GM18511 (cell line): ENCODE measurements around the gene ANO2.
"Not testable (repeated sequence)": the region's sequence is repeated elsewhere in the genome, so short reads cannot be mapped to it uniquely, and the experiment has no call there.

Source experiments
- ATAC-seq: cut with Tn5 transposase; IDR thresholded peaks from one replicate; pipeline ENCODE4 v1.9.1; 2021; ENCODE audit warnings: mild to moderate bottlenecking, moderate library complexity; ENCODE audit not compliant: unreplicated experiment

Gene ANO2

DNA sequence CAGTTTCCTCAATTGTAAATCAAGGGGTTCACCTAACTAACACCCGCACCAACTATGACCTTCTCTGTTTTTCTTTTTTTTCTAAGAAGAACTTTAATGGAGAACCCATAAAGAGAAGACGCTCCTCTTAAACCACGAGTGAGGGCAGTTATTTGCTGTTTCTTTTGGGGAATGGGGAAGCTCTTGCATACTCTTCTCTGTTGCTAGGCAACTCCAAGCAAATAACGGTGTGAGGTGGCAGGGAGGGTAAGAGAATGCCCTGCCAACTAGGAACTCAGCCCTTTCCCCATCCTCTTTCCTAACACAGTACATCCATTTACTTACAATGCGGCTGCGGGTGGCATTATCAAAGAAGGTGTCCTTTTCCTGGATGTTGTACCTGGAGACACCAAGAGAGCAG lies 114.9 kb downstream of the ANO2 start:
- no peak for ATAC-seq

DNA sequence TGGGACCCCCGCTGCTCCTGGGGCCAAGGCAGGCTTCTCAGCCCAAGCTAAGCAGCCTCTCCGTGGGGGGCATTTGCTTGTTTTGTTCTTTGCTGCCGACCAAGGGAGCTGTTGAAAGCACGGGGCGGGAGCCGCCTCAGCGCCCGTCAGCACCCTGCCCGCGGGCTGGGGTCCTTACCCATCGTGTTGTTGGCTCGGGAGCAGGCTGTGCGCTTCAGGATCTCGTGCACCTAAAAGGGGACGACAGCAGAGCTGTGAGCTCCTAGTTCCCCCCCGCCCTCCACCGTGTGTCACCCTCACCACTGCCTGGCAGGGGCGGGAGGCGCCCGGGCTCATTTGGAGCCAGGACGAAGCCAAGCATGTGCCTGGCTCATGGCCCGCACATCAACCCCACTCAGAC lies 117.5 kb downstream of the ANO2 start:
- ATAC-seq = no peak

DNA sequence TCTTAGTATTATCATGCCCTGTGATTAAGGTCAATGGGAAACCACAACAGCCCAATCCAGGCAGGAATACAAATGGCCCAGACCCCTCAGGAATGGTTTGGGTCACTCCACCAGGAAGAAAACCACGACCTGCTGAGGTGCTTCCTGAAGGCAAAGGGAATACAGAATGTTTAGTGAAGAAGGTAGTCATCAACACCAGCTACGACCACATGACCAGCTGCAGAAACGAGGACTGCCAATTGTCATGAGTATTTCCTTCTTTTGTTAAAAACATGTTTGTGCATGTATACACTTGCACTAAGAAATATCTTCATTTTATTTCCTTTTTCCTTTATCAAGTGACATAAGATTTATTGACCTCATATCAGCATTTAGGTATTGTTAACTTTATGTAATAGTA lies 119.3 kb downstream of the ANO2 start:
- not testable (repeated sequence) for ATAC-seq

DNA sequence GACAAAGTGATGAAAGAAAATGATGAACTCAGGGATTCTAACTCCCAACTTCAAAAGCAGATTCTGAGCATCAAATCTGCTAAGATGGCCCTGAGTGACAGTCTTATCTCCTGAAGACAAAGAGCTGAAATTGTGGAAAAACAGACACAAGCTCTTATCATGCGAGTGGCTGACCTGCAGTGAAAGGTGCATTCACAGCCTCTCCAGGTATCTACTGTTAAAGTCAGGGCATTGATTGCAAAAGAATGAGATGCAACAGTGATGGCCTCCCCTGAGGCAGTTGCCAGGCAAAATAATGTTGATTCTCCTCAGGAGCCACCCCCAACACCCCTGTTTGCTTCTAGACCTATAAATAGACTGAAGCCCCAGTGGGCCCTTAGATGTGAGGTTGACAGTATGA lies 126.2 kb downstream of the ANO2 start:
- ATAC-seq = not testable (repeated sequence)

DNA sequence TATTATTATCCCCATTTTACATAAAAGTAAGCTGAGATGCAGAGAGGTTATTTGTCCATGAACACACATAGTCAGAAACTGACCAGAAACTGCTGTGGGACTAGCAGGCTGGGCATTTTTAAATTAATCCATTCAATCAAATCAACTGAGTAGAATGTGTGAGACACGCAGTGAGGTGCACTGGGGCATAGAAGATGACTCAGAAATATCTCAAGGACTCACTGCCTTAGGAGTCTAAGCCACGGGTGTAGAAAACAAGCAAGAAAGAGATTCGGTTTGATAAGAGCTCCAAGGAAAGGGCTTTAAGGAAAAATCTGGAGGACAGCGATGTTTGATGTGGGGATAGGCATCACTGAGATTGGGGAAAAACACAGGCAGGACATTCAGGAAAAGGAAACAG lies 127.8 kb downstream of the ANO2 start:
- ATAC-seq = no peak

DNA sequence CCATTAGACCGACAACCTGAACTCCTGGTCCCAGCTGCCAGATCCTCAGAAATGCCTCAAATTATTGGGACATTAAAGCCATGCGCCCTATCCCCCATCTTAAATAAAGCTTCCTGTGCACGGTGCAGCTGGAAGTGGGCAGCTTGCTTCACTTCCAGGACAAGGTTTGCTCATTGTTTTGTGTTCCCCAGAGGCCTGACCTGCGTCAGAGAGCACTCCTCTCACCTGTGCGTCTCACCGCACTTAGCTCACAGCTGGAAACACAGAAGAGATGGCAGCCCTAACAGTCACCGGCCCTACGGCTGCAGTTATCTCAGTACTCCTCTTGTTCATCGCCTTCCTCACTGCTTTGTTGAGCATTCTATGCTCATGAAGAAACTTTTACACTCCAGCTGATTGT lies 135.5 kb downstream of the ANO2 start:
- no peak for ATAC-seq

DNA sequence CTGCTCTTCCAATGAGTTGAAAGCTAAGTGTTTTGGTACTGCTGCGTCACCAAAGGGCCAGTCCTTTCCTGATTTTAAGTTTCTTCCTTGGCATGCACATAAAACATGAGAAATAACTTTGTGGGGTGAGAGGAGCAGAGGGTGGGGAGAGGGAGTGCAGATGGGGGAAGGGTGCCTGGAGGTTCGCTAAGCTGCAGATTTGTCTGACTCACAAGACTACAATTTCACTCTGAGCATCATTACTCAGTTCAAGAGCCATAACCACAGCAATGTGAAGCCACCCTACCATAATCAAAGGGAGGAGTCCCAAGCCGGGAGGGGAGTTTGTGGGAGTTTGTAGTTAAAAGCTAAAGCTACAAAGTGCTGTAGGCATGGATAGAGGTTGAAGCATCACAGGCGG lies 136.1 kb downstream of the ANO2 start:
- ATAC-seq = no peak

DNA sequence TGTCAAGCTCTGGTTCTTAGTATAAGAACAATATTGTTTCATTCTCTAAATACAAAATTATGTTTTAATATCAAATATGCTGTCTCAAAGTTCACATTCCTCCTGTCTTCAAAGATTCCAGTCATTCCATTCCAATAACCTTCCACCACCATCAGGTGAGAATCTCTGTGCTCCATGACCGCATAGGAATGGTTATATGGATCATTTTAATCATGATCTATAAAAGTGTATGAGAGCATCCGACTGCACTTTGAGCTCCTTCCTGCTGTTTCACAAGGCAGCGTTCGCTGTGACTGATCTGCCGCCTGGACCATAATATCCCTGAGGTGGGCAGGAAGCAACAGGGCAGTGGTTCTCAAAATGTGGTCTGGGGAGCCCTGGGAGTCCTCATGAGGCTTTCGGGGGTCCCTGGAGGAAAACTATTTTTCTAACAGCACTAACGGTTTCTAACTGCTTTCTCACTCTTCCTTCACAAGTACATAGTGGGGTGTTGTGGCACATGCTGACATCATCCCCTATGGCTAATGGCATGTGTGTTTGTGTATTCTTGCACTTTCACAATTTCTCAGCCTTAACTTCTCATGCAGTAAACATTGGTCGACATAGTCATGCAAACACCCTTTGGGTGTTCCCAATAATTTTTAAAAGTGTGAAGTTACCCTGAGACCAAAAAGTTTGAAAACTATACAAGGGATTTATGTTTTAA lies 137.4 kb downstream of the ANO2 start:
- ATAC-seq = no peak

DNA sequence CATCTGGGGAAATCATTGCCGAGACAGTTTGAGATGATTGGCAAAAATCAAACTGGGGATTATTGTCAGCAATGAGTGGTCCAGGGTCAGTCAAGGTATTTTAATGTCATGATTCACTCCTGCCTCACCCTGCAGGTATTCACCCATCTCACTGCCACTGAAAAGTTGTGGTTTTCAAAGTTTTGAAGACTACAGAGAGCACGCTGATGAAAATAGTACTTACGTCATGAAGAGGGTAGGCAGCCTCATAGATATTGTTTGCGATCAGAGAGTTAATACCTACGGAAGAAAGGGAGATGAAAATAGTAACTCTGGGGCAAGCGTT lies 138.0 kb downstream of the ANO2 start:
- no peak for ATAC-seq

DNA sequence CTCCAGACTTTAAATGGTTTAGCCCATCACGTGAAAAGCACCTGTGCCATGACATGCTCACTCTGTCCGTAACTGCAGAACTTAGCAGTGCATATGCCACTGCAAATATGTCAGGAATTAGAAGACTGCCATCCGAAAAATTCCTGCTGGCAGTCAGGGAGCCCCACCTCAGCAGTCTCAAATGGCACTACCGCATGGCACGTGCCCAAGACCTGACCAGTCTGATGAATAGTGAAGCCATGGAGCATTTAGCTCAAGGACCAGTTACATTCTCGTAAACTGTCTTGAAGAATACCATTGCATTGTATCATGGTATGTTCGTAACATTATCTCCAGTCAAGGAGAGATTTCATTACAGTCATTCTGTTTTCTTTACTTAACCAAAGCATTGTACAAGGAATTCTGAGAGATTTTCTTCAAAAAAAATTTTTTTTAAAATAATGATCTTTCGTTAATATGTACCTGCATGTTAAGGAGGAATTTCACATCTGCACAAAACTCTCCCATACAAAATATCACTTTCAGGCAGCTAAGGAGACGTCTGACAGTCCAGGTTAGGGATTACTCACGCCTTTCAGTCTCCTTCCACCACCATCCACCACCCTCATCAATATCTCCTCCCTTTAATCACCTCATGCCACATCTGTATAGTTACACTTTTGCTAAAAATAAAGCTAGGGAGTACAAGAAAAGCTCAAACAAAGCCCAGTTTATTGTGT lies 138.5 kb downstream of the ANO2 start:
- no peak for ATAC-seq

DNA sequence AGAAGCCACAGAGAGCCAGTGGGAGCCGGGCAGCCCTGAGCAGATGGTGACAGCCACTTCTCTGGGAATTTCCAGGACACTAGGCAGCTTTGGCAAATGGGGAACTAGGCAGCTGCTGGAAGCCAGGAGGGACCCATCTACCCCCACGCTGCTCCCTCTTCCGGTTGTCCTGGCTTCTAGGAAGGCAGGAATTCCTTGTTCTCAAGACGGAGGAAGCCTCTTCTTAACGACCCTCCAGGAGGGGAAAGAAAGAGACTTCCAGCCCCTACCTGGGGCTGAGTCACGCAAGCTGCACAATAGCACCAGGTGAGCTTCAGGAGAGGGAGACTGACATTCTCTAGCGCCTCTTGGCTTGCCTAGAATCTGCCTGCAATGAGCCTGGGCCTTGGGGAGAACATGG lies 141.5 kb downstream of the ANO2 start:
- ATAC-seq = no peak

DNA sequence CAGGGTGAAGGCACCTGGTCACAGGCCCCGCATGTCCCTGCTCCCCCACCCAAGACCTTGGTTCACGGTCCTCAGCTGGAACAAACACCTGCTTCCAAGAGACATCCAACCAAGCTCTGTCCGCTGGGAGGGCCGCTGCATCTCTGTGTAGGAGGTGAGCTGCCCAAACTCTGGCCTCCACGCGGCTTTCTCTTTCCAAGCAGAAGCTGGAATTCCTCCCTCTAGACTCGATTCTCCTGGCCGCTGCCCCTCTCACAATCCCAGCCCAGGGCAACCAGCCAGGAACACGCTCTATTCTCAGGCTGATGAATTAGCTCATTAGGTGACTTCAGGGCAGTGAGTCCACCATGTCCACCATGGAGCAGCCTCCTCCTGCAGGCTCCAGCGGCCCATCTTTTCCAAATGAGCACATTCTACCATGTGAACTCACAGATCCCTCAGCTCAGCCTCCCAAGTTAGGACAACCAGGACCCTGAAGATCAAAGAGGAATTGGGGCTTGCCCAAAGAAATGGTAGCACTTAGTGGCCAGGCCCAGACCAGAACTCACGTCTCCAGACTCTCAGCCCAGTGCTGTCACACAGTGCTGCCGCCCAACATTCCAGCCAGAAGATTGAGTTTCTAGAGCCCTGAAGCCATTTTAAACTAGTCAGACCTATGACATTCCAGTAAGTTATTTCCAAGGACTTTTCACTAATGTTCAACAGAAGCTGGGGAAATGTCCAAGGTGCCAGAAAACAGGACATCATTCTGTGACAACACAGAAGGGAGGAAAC lies 146.6 kb downstream of the ANO2 start:
- ATAC-seq = no peak

DNA sequence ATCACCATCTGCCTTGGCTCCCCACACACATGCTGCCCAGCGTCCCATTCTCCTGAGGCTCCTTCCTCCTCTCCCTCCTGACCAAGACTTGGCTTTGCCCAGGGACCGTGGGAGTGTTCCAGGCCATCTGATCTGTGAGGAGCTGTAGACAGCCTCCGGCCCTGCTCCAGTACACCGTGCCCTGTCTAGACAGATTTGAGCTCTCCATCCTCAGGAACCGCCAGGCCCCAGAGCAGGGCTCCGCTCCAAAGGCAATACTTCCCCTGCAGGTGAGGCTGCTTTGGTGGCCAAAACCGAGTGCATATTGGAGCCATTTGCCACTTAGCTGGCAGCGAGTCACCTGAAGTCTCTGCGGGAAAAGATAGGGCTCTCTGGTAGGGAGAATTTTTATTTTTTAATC lies 147.4 kb downstream of the ANO2 start:
- ATAC-seq = no peak

DNA sequence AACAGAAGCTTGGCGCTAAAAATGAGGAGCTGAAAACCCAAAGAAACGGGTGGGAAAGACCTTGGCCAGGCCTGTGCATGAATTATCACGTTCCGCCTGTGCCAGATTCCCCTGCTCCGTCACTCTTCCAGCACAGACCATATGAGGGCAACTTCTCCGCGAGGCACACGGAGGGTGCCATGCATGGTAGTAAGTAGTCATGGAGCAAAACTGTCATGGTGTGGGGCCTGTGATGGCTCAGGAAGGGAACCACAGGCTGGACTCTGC lies 148.2 kb downstream of the ANO2 start:
- no peak for ATAC-seq

DNA sequence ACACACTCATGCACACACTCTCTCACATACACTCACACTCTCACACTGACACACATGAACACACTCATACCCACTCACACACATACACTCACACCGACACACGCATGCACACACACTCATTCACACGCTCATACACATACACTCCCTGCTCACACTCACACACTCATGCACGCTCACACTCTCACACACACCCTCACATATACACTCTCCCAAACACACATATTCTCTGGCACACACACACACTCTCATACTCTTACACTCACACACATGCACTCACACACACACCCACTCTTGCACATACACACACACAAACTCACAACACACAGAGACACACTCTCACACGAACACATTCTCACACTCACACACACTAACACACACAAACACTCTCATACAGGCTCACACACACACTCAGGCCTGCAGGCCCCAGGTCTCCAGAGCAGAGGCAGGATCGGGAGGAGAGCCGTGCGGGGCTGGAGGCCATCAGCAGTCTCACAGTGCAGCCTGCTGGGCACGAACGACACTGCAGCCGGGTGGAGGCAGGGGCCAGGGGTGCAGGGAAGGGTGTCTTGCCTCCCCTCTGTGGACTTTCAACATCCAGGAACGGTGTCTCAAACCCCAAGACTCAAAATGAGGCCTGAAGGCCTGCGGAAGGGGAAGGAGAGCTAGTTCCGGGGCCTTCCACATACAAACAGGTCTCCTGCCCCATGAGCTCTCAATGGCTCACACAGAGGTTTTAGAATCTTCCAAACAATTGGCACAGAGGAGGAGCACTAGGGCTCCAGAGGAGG lies 148.7 kb downstream of the ANO2 start:
- ATAC-seq = no peak

DNA sequence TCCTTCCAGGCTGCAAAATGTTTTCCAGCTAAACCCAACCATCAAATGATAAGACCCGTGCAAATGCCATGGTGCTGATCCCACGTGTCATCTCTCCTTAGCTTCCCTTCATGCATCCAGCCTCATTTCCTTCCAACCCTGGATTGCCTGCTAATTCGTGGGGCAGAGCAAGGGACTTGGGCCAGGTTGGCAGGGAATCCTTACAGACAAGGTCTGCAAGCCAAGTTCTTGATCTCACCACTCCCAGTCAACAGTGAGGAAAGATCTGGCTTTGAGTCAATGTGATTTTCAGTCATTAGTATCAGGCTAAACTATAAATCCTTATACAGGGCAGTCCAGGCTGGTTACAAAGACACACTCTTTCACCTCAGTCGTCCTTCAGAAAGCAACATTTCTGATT lies 150.9 kb downstream of the ANO2 start:
- no peak for ATAC-seq

DNA sequence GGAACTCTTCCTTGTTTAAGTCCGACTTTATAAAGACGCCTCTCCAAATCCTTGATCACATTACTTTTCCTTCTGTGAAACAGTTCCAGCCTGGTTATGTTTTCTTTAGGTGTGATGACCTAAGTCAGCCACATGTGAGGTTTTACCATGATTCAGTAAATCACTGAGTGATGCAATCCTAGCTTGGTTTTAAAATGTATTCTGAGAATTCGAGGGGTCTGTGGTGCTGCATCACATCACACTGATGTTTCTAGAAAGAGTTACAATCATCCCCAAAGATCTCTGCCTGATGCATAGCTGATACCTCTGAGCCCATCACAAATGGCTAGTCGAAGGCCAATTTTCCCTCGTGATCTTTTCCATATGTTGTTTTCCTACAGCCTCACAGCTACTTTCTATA lies 152.7 kb downstream of the ANO2 start:
- no peak for ATAC-seq

DNA sequence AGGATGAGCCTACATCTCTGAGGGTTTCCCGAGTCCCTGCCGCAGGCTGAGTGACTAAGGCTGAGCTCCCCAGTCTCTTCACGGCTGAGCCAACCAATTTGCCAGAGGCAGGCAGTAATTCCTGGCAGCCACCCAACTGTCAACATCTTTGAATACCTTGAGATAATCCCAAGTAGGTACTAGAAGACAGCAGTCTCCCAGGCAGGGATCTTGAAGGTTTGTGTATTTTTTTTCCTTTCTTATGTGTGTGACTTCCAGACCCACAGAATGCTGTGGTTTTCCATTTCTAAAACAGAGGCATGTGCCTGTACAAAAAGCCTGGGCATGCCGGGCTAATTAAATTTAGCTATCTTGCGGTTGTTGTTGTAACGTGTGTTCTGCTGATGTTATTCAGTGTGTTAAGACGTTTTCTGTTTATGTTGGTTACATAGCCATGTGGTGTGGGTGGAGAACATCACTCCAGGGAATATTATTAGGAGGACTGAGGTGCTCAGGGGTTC lies 155.5 kb downstream of the ANO2 start:
- ATAC-seq = no peak

DNA sequence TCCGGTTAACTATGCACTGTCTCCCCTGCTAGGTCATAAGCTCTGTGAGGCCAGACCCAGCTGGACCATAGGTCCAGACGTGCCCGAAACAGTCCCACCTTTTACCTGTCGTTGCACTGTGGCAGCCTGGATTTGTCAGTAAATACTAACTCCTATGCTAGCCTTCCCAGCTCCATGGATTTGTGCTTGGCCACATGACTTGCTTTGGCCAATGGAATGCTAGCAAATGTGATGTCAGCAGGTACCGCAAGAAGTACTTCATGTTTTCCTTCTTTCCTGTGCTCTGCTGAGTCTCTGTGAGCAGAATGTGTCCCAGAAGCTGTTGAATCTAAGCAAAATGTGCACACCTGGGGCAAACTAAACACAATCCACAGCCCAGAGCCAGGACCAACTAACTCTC lies 157.2 kb downstream of the ANO2 start:
- no peak for ATAC-seq

DNA sequence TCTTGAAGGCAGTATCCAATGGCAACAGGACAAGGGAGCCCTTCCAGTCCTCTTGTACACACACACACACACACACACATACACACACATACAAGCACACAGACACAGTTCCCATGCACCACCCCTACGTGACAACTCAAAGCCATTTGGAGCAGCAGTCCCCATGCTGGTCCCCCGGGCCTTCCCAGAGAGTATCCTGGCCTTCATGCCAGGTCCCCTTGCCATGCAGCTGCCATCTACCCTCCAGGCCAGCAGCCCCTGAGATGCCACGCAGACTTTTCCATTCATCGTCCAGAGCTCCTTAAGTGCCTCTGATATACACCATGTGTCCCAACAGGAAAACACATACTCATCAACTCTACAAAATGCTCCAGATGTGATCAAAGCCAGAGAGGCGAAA lies 159.5 kb downstream of the ANO2 start:
- ATAC-seq = no peak

DNA sequence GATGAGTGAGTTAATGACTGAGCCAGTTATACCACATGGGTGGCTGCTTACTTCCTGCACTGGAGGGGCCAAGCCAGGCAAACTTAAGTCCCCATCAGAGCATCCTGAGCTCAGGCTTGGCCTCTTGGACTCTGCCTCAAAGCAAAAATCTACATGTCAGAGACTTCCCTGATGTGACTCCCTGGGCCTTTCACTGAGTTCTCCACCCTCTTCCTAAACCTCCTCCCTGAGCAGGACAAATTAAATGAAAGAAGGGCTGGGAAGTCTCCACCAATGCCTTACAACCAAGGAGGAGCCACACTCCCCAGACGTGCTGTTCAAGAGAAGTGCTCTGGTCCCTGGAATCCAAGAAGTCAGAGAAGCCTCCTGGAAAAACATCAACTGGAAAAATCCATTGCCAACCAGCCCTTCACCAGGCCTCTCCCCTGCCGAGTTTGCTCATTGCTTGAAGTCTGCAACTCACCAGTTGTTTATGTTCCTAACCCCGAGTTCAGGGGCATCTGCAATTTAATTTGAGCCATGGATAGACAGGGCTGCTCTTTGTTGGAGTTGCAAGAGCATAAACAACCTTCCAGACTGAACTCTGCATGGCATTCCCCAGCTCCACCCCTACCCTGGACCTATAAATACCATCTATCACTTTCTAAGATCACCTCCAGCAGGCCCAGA lies 160.5 kb downstream of the ANO2 start:
- no peak for ATAC-seq
